Measurements from ENCODE around the gene NDUFS8.

Gene NDUFS8

GRCh38 chr11:68016904-68017817 is 13.3 kb upstream of the NDUFS8 start:
- peak; percentile 53 for DNase-seq

DNA sequence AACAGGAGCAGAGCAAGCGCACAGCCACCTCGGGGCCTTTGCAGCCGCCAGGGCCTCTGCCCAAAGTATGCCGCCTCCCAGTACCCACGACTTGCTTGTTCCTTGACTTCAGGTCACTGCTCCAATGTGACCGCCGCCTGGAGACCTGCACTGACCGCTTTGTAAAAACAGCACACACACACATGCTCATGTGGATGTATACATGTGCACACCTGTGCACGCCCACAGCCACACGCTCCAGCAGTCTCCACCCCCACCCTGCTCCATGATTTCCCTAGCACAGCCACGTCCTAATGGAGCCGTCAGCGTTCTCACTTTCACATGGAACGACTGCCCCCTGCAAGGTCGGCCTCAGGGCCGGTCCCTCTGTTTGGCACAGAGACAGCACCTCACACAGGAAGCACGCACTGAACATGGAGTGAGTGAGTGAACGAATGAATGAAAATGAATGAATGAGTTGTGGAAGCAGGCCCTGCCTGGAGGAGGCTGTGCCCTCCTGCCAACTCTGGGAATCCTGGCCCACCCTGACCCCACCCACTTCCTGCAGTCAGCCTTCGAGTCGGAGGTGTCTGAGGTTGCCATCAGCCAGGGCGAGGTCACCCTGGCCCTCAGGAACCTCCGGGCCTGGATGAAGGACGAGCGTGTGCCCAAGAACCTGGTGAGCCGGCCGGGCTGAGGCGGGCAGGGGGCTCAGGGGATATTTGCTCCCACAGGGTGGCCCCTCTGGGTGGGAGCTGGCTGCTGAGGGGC is 12.3 kb upstream of the NDUFS8 start:
- no peak for DNase-seq

- no peak for DNase-seq
Measured at GRCh38 chr11:68018730-68019190, 11.7 kb upstream of the NDUFS8 start.

- DNase-seq = no peak
Measured at GRCh38 chr11:68019486-68019885, 11.0 kb upstream of the NDUFS8 start.

GRCh38 chr11:68020575-68020974 is 9.9 kb upstream of the NDUFS8 start:
- peak; percentile 70 for DNase-seq

DNA sequence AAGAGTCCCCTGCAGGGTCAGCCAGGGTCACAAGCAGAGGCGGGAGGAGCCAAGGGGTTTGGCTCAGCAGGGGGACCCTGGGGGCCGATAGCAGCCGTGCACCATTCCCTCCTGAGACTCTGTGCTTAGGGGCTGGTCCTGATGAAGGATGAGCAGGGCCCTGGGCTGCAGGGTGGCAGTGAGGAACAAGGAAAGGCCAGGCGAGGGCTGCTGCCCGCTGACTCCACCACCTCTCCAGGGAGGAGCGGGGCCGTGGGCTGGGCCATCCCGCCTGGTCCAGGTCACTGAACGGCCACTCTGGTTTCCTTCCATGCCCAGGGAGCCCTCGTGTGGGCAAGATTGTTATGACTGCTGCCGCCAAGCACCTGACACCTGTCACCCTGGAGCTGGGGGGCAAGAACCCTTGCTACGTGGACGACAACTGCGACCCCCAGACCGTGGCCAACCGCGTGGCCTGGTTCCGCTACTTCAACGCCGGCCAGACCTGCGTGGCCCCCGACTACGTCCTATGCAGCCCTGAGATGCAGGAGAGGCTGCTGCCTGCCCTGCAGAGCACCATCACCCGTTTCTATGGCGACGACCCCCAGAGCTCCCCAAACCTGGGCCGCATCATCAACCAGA is 9.2 kb upstream of the NDUFS8 start:
- peak; percentile 78 for DNase-seq

- DNase-seq = no peak
Measured at GRCh38 chr11:68022531-68022930, 8.0 kb upstream of the NDUFS8 start.

DNA sequence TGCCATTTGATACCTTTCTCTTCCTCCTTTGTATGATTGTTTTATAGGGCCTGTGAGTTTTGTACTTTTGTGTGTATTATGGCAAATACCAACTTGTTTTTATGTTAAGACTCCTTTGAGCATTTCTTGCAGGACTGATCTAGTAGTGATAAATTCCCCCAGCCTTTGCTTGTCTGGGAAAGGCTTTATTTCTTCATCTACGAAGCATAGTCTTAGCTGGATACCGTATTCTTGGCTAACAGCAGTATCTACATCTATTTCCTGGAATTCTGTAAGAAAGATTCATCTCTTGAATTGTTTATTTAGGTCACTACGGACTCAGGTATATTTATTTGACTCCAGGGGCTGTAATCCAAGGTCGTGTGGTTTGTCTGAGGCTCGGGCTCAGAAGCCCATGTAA is 6.0 kb upstream of the NDUFS8 start:
- no peak for DNase-seq

DNA sequence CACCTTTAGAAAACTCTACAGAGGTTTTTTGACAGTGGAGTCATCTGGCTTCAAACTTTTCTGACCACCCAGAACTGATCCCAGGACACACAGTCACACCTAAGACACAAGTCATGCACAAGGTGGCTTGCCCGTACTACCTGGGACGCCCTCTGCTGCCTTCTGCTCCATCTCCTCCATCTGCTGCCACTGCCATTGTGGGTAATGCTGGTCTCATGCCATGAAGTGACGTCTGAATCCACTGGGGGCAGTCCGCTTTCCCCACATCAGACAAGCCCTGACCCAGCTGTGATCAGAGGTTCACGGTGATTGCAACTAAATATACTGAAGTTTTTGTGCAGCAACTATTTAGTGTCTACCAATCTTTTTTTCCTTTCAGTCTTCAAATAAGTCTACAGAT is 5.4 kb upstream of the NDUFS8 start:
- peak; percentile 86 for DNase-seq

GRCh38 chr11:68026391-68027105 is 3.9 kb upstream of the NDUFS8 start:
- DNase-seq = no peak

- no peak for DNase-seq
Measured at GRCh38 chr11:68027667-68028066, 2.8 kb upstream of the NDUFS8 start.

DNA sequence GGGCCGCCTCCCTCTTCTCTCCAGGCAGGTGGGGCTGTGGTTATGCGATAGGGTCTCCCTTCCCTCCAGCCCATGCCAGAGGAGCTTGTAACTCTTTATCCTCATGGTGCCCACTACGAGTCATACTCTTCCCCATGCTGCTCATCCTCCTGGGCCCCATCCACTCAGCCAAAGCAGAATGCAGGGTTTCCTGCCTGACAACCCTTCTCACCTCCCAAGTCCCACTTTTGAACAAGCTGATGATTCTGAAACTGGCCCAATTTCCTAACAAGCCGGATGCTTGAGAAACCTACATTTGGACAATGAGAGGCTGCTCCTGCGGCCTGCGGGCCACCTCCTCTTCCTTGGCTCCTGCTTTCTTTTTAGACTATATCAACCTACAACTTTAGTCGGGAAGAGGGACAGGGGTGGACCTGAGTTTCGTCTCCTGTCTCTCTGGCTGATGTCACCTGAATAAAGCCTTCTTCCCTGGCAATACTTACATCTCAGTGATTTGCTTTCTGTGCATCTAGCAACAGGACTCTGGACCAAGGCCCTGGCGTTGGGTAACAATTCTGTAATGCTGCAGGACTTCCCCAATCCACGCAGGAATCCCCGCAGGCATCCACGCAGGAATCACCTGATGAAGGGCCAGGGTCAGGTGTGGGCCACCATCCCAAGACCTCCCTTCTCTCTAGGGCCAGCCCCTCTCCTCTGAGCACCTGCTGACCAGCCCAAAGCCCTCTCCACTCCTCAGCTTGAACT is 1.5 kb upstream of the NDUFS8 start:
- no peak for DNase-seq

DNA sequence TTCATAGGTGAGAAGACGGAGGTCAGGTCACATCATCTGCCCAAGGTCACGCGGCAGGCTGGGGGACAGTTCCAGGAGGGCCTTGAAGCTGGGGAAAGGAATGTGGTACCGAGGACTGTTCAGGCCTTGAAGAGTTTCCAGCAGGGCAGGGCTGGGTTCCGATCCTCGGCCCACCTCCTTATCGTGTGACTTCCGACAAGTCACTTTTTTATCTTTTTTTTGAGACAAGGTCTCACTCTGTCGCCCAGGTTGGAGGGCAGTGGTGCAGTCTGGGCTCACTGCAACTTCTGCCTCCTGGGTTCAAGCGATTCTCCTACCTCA is 623 bp downstream of the NDUFS8 start:
- no peak for DNase-seq

DNA sequence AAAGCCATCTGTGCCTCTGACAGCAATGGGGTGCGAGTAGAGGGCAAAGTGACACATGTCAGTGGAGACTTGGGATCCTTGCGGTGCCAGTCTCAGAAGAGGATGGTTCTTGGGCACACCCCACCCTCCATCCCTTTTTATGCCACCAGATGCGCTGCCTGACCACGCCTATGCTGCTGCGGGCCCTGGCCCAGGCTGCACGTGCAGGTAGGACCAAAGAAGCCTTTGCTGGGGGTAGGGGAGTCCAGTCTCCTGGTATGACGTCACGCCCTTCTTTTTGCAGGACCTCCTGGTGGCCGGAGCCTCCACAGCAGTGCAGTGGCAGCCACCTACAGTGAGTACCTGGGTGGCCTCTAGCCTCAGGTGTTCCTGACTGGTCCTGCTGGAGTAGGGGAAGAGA is 1.5 kb downstream of the NDUFS8 start:
- DNase-seq = no peak

- DNase-seq = no peak
Measured at GRCh38 chr11:68032997-68033707, 2.7 kb downstream of the NDUFS8 start.

DNA sequence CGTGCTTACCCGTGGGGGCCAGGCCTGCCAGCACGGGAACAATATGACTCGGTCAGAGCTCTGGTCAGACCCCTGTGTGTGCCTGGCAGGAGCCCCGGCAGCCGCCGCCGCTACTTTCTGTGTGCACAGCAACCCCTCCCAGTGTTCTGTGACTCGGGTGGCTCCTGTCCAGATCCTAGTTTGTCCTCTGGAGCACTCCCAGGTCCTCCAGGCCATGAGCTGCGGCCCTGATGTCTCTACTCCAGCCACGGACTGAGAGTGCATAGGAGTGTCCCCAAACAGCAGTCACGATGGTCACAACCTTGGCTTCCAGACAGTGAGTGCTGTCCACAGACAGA is 3.2 kb downstream of the NDUFS8 start:
- DNase-seq = no peak

- no peak for DNase-seq
Measured at GRCh38 chr11:68035266-68035876, 4.9 kb downstream of the NDUFS8 start.

DNA sequence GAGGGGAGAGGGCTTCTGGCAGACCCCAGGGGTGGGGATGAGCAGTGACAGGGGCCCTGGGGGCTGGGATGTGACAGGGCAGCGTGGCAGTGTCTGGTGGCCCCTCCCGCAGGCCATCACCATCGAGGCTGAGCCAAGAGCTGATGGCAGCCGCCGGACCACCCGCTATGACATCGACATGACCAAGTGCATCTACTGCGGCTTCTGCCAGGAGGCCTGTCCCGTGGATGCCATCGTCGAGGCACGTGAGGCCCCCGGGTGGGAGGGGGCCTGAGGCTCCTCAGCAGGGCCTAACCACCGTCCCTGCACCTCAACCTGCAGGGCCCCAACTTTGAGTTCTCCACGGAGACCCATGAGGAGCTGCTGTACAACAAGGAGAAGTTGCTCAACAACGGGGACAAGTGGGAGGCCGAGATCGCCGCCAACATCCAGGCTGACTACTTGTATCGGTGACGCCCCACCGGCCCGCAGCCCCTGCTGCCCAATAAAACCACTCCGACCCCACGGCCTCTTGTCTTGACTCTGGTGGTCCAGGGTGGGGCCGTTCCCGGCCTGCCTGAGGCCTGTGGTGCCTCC is 5.7 kb downstream of the NDUFS8 start:
- no peak for DNase-seq

- DNase-seq = no peak
Measured at GRCh38 chr11:68036717-68037239, 6.3 kb downstream of the NDUFS8 start.

- DNase-seq = peak; percentile 63
Measured at GRCh38 chr11:68037411-68038225, 7.1 kb downstream of the NDUFS8 start.

Measured in RPMI8226 (cell line).